Activated B cell treated with CpG ODN at 0.5 μM for 24 hours (primary cell): ENCODE results near the gene CUX1. TPM values are rescaled to one million over a fixed set of nuclear protein-coding genes. Genes with fewer than 3 reads are reported as not detected.

Experiments
- ATAC-seq: fragments of 200-7000 bp; cut with Tn5 transposase; one replicate; pipeline ENCODE4 v1.10.0; 2021; ENCODE audit warnings: low read depth, mild to moderate bottlenecking, moderate library complexity
- CTCF ChIA-PET: fragments of 350-600 bp; sonication (Branson Sonifier 250); formaldehyde crosslinking; loops from one replicate; lab custom pipeline; 2021; ENCODE audit warnings: antibody characterized with exemption; lab: Charles Lee
- POLR2A ChIA-PET: fragments of 350-600 bp; sonication (Branson Sonifier 250); formaldehyde crosslinking; loops from one replicate; lab custom pipeline; 2021; ENCODE audit warnings: antibody characterized with exemption; lab: Charles Lee
- DNase-seq: peaks from one replicate; pipeline ENCODE4 v3.0.0; 2022
- H3K27ac Mint-ChIP-seq: one replicate; pipeline ENCODE4 v1.8.0; 2020; ENCODE audit warnings: mixed read lengths
- H3K27me3 Mint-ChIP-seq: one replicate; pipeline ENCODE4 v1.8.0; 2021; ENCODE audit warnings: mixed read lengths
- H3K36me3 Mint-ChIP-seq: one replicate; pipeline ENCODE4 v1.8.0; 2021; ENCODE audit warnings: low read depth, mixed read lengths
- H3K4me1 Mint-ChIP-seq: one replicate; pipeline ENCODE4 v1.8.0; 2021; ENCODE audit warnings: mixed read lengths
- H3K4me3 Mint-ChIP-seq: one replicate; pipeline ENCODE4 v1.8.0; 2020; ENCODE audit warnings: mild to moderate bottlenecking, mixed read lengths
- H3K9me3 Mint-ChIP-seq: one replicate; pipeline ENCODE4 v1.8.0; 2020; ENCODE audit warnings: mixed read lengths
- intact Hi-C: fragments of 100-400 bp; cut with micrococcal nuclease; formaldehyde crosslinking; loops from one replicate; pipeline ENCODE4 v1.15.1; 2024
- total RNA-seq: library from RNA; stranded (reverse); gene quantifications from 2 replicates; pipeline ENCODE4 v1.2.3, GENCODE V29; 2022
- TF ChIP-seq, protein P1 (sequence below): fragments of 200-600 bp; IDR thresholded peaks from one replicate; pipeline ENCODE4 v1.8.0; 2022; ENCODE audit warnings: antibody characterized with exemption, mild to moderate bottlenecking

Gene CUX1
- total RNA-seq, 1 donor from 2014 or later = 61.7 TPM

DNA sequence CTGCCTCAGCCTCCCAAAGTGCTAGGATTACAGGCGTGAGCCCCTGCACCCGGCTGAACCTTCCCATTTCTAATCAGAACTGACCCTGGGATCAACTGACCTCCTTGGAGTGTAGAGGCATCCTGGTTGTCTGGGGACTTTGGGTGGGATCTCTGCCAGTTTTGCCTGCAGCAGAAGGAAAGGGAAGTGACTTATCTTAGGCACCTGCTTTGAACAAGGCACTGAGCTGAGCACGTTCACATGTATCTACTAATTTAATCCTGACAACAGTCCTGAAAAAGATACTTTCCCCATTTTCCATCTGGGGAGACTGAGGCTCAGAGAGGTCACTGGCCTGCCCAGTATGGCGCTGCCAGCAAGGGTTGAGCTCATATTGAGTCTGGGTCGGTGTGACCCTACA, 153.4 kb downstream of the CUX1 start:
- TF ChIP-seq, protein P1, sequence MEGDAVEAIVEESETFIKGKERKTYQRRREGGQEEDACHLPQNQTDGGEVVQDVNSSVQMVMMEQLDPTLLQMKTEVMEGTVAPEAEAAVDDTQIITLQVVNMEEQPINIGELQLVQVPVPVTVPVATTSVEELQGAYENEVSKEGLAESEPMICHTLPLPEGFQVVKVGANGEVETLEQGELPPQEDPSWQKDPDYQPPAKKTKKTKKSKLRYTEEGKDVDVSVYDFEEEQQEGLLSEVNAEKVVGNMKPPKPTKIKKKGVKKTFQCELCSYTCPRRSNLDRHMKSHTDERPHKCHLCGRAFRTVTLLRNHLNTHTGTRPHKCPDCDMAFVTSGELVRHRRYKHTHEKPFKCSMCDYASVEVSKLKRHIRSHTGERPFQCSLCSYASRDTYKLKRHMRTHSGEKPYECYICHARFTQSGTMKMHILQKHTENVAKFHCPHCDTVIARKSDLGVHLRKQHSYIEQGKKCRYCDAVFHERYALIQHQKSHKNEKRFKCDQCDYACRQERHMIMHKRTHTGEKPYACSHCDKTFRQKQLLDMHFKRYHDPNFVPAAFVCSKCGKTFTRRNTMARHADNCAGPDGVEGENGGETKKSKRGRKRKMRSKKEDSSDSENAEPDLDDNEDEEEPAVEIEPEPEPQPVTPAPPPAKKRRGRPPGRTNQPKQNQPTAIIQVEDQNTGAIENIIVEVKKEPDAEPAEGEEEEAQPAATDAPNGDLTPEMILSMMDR = no peak
- intact Hi-C loops = no loop called here
- H3K36me3 Mint-ChIP-seq = peaks cover 8% of the 10 kb centered on the region
- DNase-seq (no peak), ATAC-seq (no peak)
- no peak overlapping the region for H3K4me3 Mint-ChIP-seq
- H3K27ac Mint-ChIP-seq = no peak overlapping the region
- H3K9me3 Mint-ChIP-seq = peaks cover 2% of the 10 kb centered on the region
- ChIA-PET CTCF (no interaction called here), POLR2A (no interaction called here)
- peaks cover 7% of the 10 kb centered on the region for H3K4me1 Mint-ChIP-seq
- no peaks in the 10 kb centered on the region for H3K27me3 Mint-ChIP-seq

DNA sequence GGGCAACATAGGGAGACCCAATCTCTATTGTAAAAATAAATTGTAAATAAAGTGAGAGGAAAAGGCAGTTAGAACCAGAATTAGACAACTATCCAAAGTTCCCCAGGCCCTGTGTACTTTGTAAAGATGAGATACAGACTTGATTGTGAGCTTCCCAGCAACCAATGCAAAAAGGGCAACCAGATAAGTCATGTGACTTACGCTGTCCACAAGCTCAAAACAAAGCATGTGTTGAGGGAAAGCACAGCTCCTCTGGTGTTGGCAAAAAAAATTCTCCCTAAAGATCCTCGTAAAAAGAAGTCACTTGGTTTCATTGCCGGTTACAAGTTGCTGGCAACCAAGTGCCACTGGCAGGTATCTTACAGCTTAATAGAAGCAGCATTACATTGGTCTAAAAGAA, 154.0 kb downstream of the CUX1 start:
- no peaks in the 10 kb centered on the region for H3K27me3 Mint-ChIP-seq
- H3K4me3 Mint-ChIP-seq = no peak overlapping the region
- ATAC-seq = no peak
- CTCF ChIA-PET = no interaction called here
- TF ChIP-seq, protein P1 = no peak
- H3K9me3 Mint-ChIP-seq = peaks cover 2% of the 10 kb centered on the region
- DNase-seq = no peak
- POLR2A ChIA-PET = no interaction called here
- no peak overlapping the region for H3K27ac Mint-ChIP-seq
- peaks cover 7% of the 10 kb centered on the region for H3K4me1 Mint-ChIP-seq
- peaks cover 6% of the 10 kb centered on the region for H3K36me3 Mint-ChIP-seq
- intact Hi-C loops = no loop called here

DNA sequence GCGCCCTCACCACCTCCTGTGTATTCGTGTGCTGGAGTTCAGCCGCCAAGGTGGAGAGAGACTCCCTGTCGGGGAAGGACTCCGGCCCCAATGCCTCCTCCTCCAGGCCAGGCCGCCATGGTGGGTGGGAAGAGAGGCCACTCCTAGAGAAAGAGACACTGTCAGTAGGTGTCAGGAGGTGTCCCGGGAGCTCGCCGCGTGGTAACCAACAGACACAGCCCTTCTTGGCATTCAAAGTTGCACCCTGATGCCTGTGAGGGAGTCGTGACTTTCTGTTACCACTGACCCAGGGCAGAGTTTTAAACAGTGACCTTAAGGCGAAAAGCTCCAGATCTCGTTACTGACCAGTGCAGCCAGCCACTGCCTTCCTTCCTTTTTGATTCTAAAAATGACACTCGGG, 155.2 kb downstream of the CUX1 start:
- peaks cover 7% of the 10 kb centered on the region for H3K4me1 Mint-ChIP-seq
- DNase-seq (no peak), ATAC-seq (no peak)
- H3K9me3 Mint-ChIP-seq = peaks cover 2% of the 10 kb centered on the region
- TF ChIP-seq, protein P1 = no peak
- intact Hi-C loops = no loop called here
- H3K27ac Mint-ChIP-seq = no peak overlapping the region
- H3K27me3 Mint-ChIP-seq = no peaks in the 10 kb centered on the region
- H3K4me3 Mint-ChIP-seq = no peak overlapping the region
- H3K36me3 Mint-ChIP-seq = peaks cover 6% of the 10 kb centered on the region
- CTCF ChIA-PET = interaction anchor here (0.6 kb wide), 1 partner anchor 9 kb away, joined by 4 read pairs; no protein-coding TSS in a partner anchor
- POLR2A ChIA-PET = no interaction called here

DNA sequence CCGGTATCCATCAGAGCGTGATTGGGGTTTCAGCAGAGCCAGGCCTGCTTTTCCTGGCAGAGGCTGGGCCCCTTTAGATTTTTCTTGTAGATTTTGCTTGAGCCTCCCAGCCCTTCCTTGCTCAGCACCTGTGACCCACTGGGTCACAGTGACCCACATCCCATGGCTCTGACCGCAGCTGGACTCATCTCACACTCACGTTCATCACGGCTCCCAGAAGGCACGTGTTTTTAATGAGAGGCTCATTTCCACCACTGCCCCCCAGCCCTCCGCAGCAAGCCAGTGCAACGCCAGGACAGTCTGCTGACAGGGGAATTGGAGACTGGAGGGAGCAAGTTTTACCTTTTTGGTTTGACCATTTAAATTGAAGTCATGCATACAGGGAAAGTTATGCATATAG, 155.7 kb downstream of the CUX1 start:
- peaks cover 2% of the 10 kb centered on the region for H3K9me3 Mint-ChIP-seq
- POLR2A ChIA-PET = no interaction called here

DNA sequence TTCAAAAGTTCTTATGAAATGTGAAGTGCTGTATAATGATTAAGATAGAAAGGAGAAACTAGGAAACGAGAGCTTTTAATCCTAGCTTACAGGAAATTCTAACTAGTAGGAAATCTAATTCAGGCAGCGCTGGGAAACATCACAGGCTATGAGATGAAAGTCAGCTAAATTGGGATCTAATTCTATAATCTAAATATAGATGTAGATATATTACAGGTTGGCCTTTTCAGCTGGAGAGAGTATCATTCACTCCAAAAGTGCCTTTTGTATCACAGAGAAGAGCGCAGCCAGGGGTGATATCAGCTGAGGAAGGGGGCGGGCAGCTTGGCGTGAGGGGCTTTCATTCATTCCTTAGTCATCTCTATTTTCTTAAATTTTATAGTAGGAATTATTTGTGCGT, 157.0 kb downstream of the CUX1 start:
- intact Hi-C loops = no loop called here

More for the DNA sequence above, 155.7 kb downstream of the CUX1 start:
- TF ChIP-seq, protein P1 = no peak
- H3K4me3 Mint-ChIP-seq = no peak overlapping the region
- no peak overlapping the region for H3K27ac Mint-ChIP-seq
- CTCF ChIA-PET = interaction anchor here (0.6 kb wide), 1 partner anchor 9 kb away, joined by 4 read pairs; no protein-coding TSS in a partner anchor
- ATAC-seq (no peak), DNase-seq (no peak)
- peaks cover 7% of the 10 kb centered on the region for H3K4me1 Mint-ChIP-seq
- peaks cover 6% of the 10 kb centered on the region for H3K36me3 Mint-ChIP-seq
- no peaks in the 10 kb centered on the region for H3K27me3 Mint-ChIP-seq
- intact Hi-C loops = no loop called here

More for the DNA sequence above, 157.0 kb downstream of the CUX1 start:
- ChIA-PET POLR2A (no interaction called here), CTCF (no interaction called here)
- Mint-ChIP-seq H3K4me1 (peaks cover 6% of the 10 kb centered on the region), H3K9me3 (peaks cover 2% of the 10 kb centered on the region), H3K27me3 (no peaks in the 10 kb centered on the region), H3K27ac (no peak overlapping the region), H3K4me3 (no peak overlapping the region), H3K36me3 (peaks cover 6% of the 10 kb centered on the region)
- ATAC-seq (no peak), DNase-seq (no peak)
- TF ChIP-seq, protein P1 = no peak
